WTC11 (cell line): ENCODE measurements around the gene BCAS3.

Experiments used
- CBFB ChIP-seq: sonication (generic); formaldehyde crosslinking; IDR thresholded peaks from 2 replicates; pipeline ENCODE4 v1.8.1; 2022; ENCODE audit warnings: mild to moderate bottlenecking, low read depth, missing genetic modification reagents
- CTCF ChIP-seq: fragments of 200-600 bp; IDR thresholded peaks from 2 replicates; pipeline ENCODE4 v1.8.0; 2022; ENCODE audit warnings: antibody characterized with exemption
- E2F4 ChIP-seq: sonication (generic); formaldehyde crosslinking; IDR thresholded peaks from 2 replicates; pipeline ENCODE4 v1.8.1; 2022; ENCODE audit warnings: low read depth, mild to moderate bottlenecking, moderate library complexity, missing genetic modification reagents, borderline replicate concordance
- ESRRA ChIP-seq: sonication (generic); formaldehyde crosslinking; IDR thresholded peaks from 2 replicates; pipeline ENCODE4 v1.8.1; 2022; ENCODE audit warnings: mild to moderate bottlenecking, missing genetic modification reagents, borderline replicate concordance
- GABPB1 ChIP-seq: sonication (generic); formaldehyde crosslinking; IDR thresholded peaks from 2 replicates; pipeline ENCODE4 v1.8.1; 2023; ENCODE audit warnings: mild to moderate bottlenecking, missing genetic modification reagents
- GRHL2 ChIP-seq: fragments of 250-450 bp; sonication (Bioruptor Pico); IDR thresholded peaks from 2 replicates; pipeline ENCODE4 v1.8.0; 2022; ENCODE audit warnings: mild to moderate bottlenecking, moderate library complexity; ENCODE audit not compliant: insufficient replicate concordance, severe bottlenecking
- JUN ChIP-seq: sonication (generic); formaldehyde crosslinking; IDR thresholded peaks from 2 replicates; pipeline ENCODE4 v1.8.0; 2023; ENCODE audit warnings: mild to moderate bottlenecking, missing genetic modification reagents
- MAX ChIP-seq: sonication (generic); formaldehyde crosslinking; IDR thresholded peaks from 2 replicates; pipeline ENCODE4 v1.8.0; 2022; ENCODE audit warnings: mild to moderate bottlenecking, missing genetic modification reagents
- NFYB ChIP-seq: sonication (generic); formaldehyde crosslinking; conservative IDR thresholded peaks from 2 replicates; pipeline ENCODE4 v1.8.0; 2022; ENCODE audit warnings: low read depth, missing genetic modification reagents
- NR3C1 ChIP-seq: sonication (generic); formaldehyde crosslinking; conservative IDR thresholded peaks from 2 replicates; pipeline ENCODE4 v1.8.1; 2023; ENCODE audit warnings: low read depth, mild to moderate bottlenecking, missing genetic modification reagents
- ZBTB21 ChIP-seq: sonication (generic); formaldehyde crosslinking; IDR thresholded peaks from 2 replicates; pipeline ENCODE4 v1.8.1; 2023; ENCODE audit warnings: mild to moderate bottlenecking, missing genetic modification reagents, borderline replicate concordance
- ZNF232 ChIP-seq: sonication (generic); formaldehyde crosslinking; IDR thresholded peaks from 2 replicates; pipeline ENCODE4 v1.8.0; 2022; ENCODE audit warnings: mild to moderate bottlenecking, missing genetic modification reagents

GRCh38 chr17:60939318-60939717 is 261.7 kb downstream of the BCAS3 start:
- TF ChIP-seq CTCF: no peak
- TF ChIP-seq E2F4 (CRISPR knock-in tag): no peak
- no peak for TF ChIP-seq GABPB1 (CRISPR knock-in tag)
- TF ChIP-seq NFYB (CRISPR knock-in tag): no peak
- no peak for TF ChIP-seq GRHL2
- no peak for TF ChIP-seq ZNF232 (CRISPR knock-in tag)
- TF ChIP-seq NR3C1 (CRISPR knock-in tag): no peak
- TF ChIP-seq CBFB (CRISPR knock-in tag): no peak
- TF ChIP-seq ESRRA: no peak
- no peak for TF ChIP-seq MAX (CRISPR knock-in tag)
- no peak for TF ChIP-seq JUN (CRISPR knock-in tag)
- TF ChIP-seq ZBTB21 (CRISPR knock-in tag): no peak
